Measurements from ENCODE around the gene PC.

- TF ChIP-seq CTCF (IDR thresholded peaks at IDR 0.05) (no peak), POLR2A (IDR thresholded peaks at IDR 0.05) (no peak)
These were observed 79.2 kb downstream of the PC start for GRCh38 chr11:66879000-66879399.

Data from lower leg skin (tissue), 3 donors.